CD4-positive, alpha-beta T cell treated with Interleukin-17A for 4 hours (primary cell): ENCODE measurements around the gene WWC1.
"Not testable (repeated sequence)": the region's sequence is repeated elsewhere in the genome, so short reads cannot be mapped to it uniquely, and the experiment has no call there.

Experiments used
- DNase-seq: peaks from one replicate; pipeline ENCODE4 v3.0.0-alpha.2; 2020; ENCODE audit warnings: mixed read lengths

The WWC1 gene

GRCh38 chr5:168286863-168287262 lies 4.6 kb upstream of the WWC1 start:
- DNase-seq, result not testable (repeated sequence)

GRCh38 chr5:168287362-168287761 lies 4.1 kb upstream of the WWC1 start:
- DNase-seq, result no peak

- DNase-seq, result no peak
Measured at GRCh38 chr5:168288349-168289245, 2.8 kb upstream of the WWC1 start.

GRCh38 chr5:168290902-168291341 lies 523 bp upstream of the WWC1 start:
- no peak for DNase-seq

- DNase-seq, result no peak
Measured at GRCh38 chr5:168291964-168292785, 730 bp downstream of the WWC1 start.

GRCh38 chr5:168292786-168293696 lies 1.6 kb downstream of the WWC1 start:
- DNase-seq, result no peak

- DNase-seq, result no peak
Measured at GRCh38 chr5:168295574-168296201, 4.2 kb downstream of the WWC1 start.

GRCh38 chr5:168296682-168297081 lies 5.2 kb downstream of the WWC1 start:
- DNase-seq, result no peak

- no peak for DNase-seq
Measured at GRCh38 chr5:168298949-168299348, 7.5 kb downstream of the WWC1 start.

GRCh38 chr5:168299372-168299771 lies 7.9 kb downstream of the WWC1 start:
- DNase-seq, result no peak

GRCh38 chr5:168300326-168301182 lies 9.1 kb downstream of the WWC1 start:
- no peak for DNase-seq

- DNase-seq, result no peak
Measured at GRCh38 chr5:168301593-168302390, 10.3 kb downstream of the WWC1 start.

- DNase-seq, result no peak
Measured at GRCh38 chr5:168302785-168303184, 11.3 kb downstream of the WWC1 start.

- DNase-seq, result no peak
Measured at GRCh38 chr5:168303393-168304025, 12.1 kb downstream of the WWC1 start.

GRCh38 chr5:168304349-168304748 lies 12.9 kb downstream of the WWC1 start:
- no peak for DNase-seq

- no peak for DNase-seq
Measured at GRCh38 chr5:168305281-168305680, 13.8 kb downstream of the WWC1 start.

GRCh38 chr5:168307022-168307421 lies 15.6 kb downstream of the WWC1 start:
- no peak for DNase-seq

- DNase-seq, result no peak
Measured at GRCh38 chr5:168307925-168308584, 16.6 kb downstream of the WWC1 start.

- no peak for DNase-seq
Measured at GRCh38 chr5:168308976-168309598, 17.6 kb downstream of the WWC1 start.
